GM23338 (cell line): ENCODE measurements around the gene TCIRG1. TPM values are rescaled to one million over a fixed set of nuclear protein-coding genes. Genes with fewer than 3 reads are reported as not detected.

Source experiments
- NANOG ChIP-seq: IDR thresholded peaks from 2 replicates; pipeline ENCODE4 v1.6.1; 2016; ENCODE audit warnings: antibody characterized with exemption, borderline replicate concordance
- POLR2AphosphoS5 ChIP-seq: IDR thresholded peaks from 2 replicates; pipeline ENCODE4 v1.6.1; 2016; ENCODE audit warnings: antibody characterized with exemption, low read depth
- REST ChIP-seq: IDR thresholded peaks from one replicate; pipeline ENCODE4 v1.6.1; 2018; ENCODE audit warnings: antibody characterized with exemption; ENCODE audit not compliant: unreplicated experiment
- ZNF462 ChIP-seq: fragments of 250-450 bp; sonication (Bioruptor Pico); IDR thresholded peaks from 2 replicates; pipeline ENCODE4 v1.5.0; 2020; ENCODE audit warnings: mild to moderate bottlenecking, moderate library complexity
- polyA plus RNA-seq: library from polyadenylated mRNA; unstranded; fragments of >200 nt; fragmentation: Nextera tagmentation; extraction: Ambion mirVana; gene quantifications from 2 replicates; pipeline ENCODE4 v1.2.1, GENCODE V29; 2016
- total RNA-seq: library from RNA; depleted of rRNA; stranded (reverse); fragments of >200 nt; shearing (Covaris generic); gene quantifications from 2 replicates; pipeline ENCODE4 v1.2.3, GENCODE V29; 2014

TCIRG1 gene
- total and polyA plus RNA-seq, 2 experiments from 2014 or later, result 20.4 to 40.4 TPM

GRCh38 chr11:68077617-68078582 is 39.1 kb downstream of the TCIRG1 start (continued):
- no peak for TF ChIP-seq ZNF462
- TF ChIP-seq NANOG, result no peak
- no peak for TF ChIP-seq POLR2AphosphoS5
- no peak for TF ChIP-seq REST
